Activated B cell treated with CpG ODN at 0.5 μM for 24 hours (primary cell): ENCODE measurements around the gene SDK2. TPM values are rescaled to one million over a fixed set of nuclear protein-coding genes. Genes with fewer than 3 reads are reported as not detected.

Source experiments
- ATAC-seq: fragments of 200-7000 bp; cut with Tn5 transposase; one replicate; pipeline ENCODE4 v1.10.0; 2021; ENCODE audit warnings: low read depth, mild to moderate bottlenecking, moderate library complexity
- CTCF ChIA-PET: fragments of 350-600 bp; sonication (Branson Sonifier 250); formaldehyde crosslinking; loops from one replicate; lab custom pipeline; 2021; ENCODE audit warnings: antibody characterized with exemption; lab: Charles Lee
- POLR2A ChIA-PET: fragments of 350-600 bp; sonication (Branson Sonifier 250); formaldehyde crosslinking; loops from one replicate; lab custom pipeline; 2021; ENCODE audit warnings: antibody characterized with exemption; lab: Charles Lee
- DNase-seq: peaks from one replicate; pipeline ENCODE4 v3.0.0; 2022
- H3K27ac Mint-ChIP-seq: one replicate; pipeline ENCODE4 v1.8.0; 2020; ENCODE audit warnings: mixed read lengths
- H3K27me3 Mint-ChIP-seq: one replicate; pipeline ENCODE4 v1.8.0; 2021; ENCODE audit warnings: mixed read lengths
- H3K36me3 Mint-ChIP-seq: one replicate; pipeline ENCODE4 v1.8.0; 2021; ENCODE audit warnings: low read depth, mixed read lengths
- H3K4me1 Mint-ChIP-seq: one replicate; pipeline ENCODE4 v1.8.0; 2021; ENCODE audit warnings: mixed read lengths
- H3K4me3 Mint-ChIP-seq: one replicate; pipeline ENCODE4 v1.8.0; 2020; ENCODE audit warnings: mild to moderate bottlenecking, mixed read lengths
- H3K9me3 Mint-ChIP-seq: one replicate; pipeline ENCODE4 v1.8.0; 2020; ENCODE audit warnings: mixed read lengths
- intact Hi-C: fragments of 100-400 bp; cut with micrococcal nuclease; formaldehyde crosslinking; loops from one replicate; pipeline ENCODE4 v1.15.1; 2024
- total RNA-seq: library from RNA; stranded (reverse); gene quantifications from 2 replicates; pipeline ENCODE4 v1.2.3, GENCODE V29; 2022
- TF ChIP-seq, protein P1 (sequence below): fragments of 200-600 bp; IDR thresholded peaks from one replicate; pipeline ENCODE4 v1.8.0; 2022; ENCODE audit warnings: antibody characterized with exemption, mild to moderate bottlenecking

Gene SDK2
- total RNA-seq, 1 donor from 2014 or later, result 2.5 TPM

- H3K27me3 Mint-ChIP-seq, result peaks cover 24% of the 10 kb centered on the region
- POLR2A ChIA-PET, result no interaction called here
Observed at GRCh38 chr17:73681946-73682345, 37.7 kb upstream of the SDK2 start.

GRCh38 chr17:73679476-73679875 is 35.2 kb upstream of the SDK2 start:
- intact Hi-C loops, result no loop called here
- ChIA-PET POLR2A (no interaction called here), CTCF (no interaction called here)
- TF ChIP-seq, protein P1, sequence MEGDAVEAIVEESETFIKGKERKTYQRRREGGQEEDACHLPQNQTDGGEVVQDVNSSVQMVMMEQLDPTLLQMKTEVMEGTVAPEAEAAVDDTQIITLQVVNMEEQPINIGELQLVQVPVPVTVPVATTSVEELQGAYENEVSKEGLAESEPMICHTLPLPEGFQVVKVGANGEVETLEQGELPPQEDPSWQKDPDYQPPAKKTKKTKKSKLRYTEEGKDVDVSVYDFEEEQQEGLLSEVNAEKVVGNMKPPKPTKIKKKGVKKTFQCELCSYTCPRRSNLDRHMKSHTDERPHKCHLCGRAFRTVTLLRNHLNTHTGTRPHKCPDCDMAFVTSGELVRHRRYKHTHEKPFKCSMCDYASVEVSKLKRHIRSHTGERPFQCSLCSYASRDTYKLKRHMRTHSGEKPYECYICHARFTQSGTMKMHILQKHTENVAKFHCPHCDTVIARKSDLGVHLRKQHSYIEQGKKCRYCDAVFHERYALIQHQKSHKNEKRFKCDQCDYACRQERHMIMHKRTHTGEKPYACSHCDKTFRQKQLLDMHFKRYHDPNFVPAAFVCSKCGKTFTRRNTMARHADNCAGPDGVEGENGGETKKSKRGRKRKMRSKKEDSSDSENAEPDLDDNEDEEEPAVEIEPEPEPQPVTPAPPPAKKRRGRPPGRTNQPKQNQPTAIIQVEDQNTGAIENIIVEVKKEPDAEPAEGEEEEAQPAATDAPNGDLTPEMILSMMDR, result no peak
- DNase-seq (no peak), ATAC-seq (no peak)
- Mint-ChIP-seq H3K9me3 (peaks cover 7% of the 10 kb centered on the region), H3K27ac (no peak overlapping the region), H3K4me1 (no peaks in the 10 kb centered on the region), H3K4me3 (no peak overlapping the region), H3K27me3 (peaks cover 27% of the 10 kb centered on the region), H3K36me3 (no peaks in the 10 kb centered on the region)

More at GRCh38 chr17:73681946-73682345, 37.7 kb upstream of the SDK2 start:
- CTCF ChIA-PET, result no interaction called here
- DNase-seq, result no peak
- no peaks in the 10 kb centered on the region for H3K4me1 Mint-ChIP-seq
- H3K27ac Mint-ChIP-seq, result no peak overlapping the region
- ATAC-seq, result no peak
- no peak overlapping the region for H3K4me3 Mint-ChIP-seq
- peaks cover 7% of the 10 kb centered on the region for H3K9me3 Mint-ChIP-seq
- no peaks in the 10 kb centered on the region for H3K36me3 Mint-ChIP-seq
- intact Hi-C loops, result no loop called here
- TF ChIP-seq, protein P1, result no peak

DNA sequence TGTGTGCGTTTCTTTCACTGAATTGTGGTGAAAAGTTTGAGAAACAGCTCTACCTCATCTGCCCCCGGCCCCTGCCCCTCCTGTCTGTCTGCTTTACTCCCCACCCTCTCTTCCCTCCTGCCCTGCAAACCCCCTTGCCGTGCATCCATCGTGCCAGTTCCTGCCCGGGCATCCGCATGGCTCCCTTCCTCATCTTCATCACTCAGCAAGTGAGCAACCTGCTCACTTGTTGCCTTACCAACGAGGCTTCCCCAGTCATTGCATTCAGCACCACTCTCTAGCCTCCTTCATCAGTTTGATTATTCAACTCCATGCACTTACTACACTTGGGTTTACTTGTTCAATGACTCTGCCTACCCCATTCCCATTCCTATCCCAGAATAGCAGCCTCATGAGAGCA is 34.8 kb upstream of the SDK2 start:
- ChIA-PET CTCF (no interaction called here), POLR2A (no interaction called here)
- TF ChIP-seq, protein P1, result no peak
- intact Hi-C loops, result no loop called here
- no peaks in the 10 kb centered on the region for H3K4me1 Mint-ChIP-seq
- no peaks in the 10 kb centered on the region for H3K36me3 Mint-ChIP-seq
- no peak for ATAC-seq
- H3K4me3 Mint-ChIP-seq, result no peak overlapping the region
- no peak overlapping the region for H3K27ac Mint-ChIP-seq
- peaks cover 27% of the 10 kb centered on the region for H3K27me3 Mint-ChIP-seq
- peaks cover 7% of the 10 kb centered on the region for H3K9me3 Mint-ChIP-seq
- no peak for DNase-seq

- Mint-ChIP-seq H3K9me3 (peaks cover 3% of the 10 kb centered on the region), H3K27me3 (peaks cover 13% of the 10 kb centered on the region), H3K4me1 (peaks cover 7% of the 10 kb centered on the region), H3K4me3 (no peak overlapping the region), H3K27ac (no peak overlapping the region), H3K36me3 (no peaks in the 10 kb centered on the region)
- ATAC-seq (no peak), DNase-seq (no peak)
- ChIA-PET POLR2A (no interaction called here), CTCF (no interaction called here)
- intact Hi-C loops, result no loop called here
- TF ChIP-seq, protein P1, result no peak
Observed at GRCh38 chr17:73669771-73670170, 25.5 kb upstream of the SDK2 start.

DNA sequence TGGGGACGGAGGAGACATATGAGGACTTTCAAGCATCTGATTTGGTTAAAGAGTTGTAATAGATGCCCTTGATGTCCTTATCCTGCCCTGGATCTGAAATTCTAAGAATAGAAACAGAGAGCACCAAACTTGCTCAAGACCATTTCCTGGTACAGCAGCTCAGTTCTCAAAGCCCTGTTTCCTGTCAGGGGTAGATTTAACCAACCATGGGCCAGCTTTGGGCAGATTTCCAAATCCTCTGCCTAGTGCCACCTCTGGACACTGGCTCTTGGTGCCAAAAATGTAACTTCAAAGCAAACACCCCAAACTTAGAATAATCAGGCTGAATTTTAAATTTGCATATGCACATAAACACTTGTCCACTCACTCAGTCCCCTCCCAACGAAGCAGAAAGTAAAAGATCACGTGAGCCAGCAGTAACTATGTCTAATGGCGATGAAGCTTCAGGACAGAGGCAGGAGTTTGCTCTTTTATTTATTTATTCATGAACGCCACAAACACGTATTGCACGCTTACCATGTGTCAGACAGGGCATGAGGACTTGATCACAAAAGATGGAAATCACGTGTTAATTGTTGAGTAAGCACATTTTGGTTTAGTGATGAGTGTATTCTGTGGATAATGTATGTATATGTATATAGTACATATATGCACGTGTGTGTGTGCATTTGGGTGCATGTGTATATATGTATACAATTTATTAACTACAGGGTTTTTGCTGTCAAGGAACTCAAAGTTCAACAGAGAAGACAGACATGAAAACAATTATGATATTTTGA is 23.1 kb upstream of the SDK2 start:
- TF ChIP-seq, protein P1, result no peak
- no peak for DNase-seq
- CTCF ChIA-PET, result interaction anchor here (0.8 kb wide), 1 partner anchor 238 kb away, joined by 3 read pairs; no protein-coding TSS in a partner anchor
- POLR2A ChIA-PET, result no interaction called here
- intact Hi-C loops, result no loop called here
- H3K9me3 Mint-ChIP-seq, result peaks cover 3% of the 10 kb centered on the region
- H3K27ac Mint-ChIP-seq, result no peak overlapping the region
- no peak overlapping the region for H3K4me3 Mint-ChIP-seq
- peaks cover 7% of the 10 kb centered on the region for H3K4me1 Mint-ChIP-seq
- no peaks in the 10 kb centered on the region for H3K36me3 Mint-ChIP-seq
- H3K27me3 Mint-ChIP-seq, result peaks cover 11% of the 10 kb centered on the region
- ATAC-seq, result no peak
